Prostate gland (tissue), 2 donors: ENCODE data around the gene VWF.

Source experiments
- POLR2A ChIP-seq: fragments of 450-650 bp; IDR thresholded peaks from one replicate; pipeline ENCODE4 v1.6.1; 2016; ENCODE audit warnings: antibody characterized with exemption, mild to moderate bottlenecking
- POLR2AphosphoS5 ChIP-seq: sonication (generic); formaldehyde crosslinking; IDR thresholded peaks from one replicate; pipeline ENCODE4 v1.6.1; 2017; ENCODE audit warnings: antibody characterized with exemption
- TF ChIP-seq, protein P1 (sequence below), 4 experiments: fragments of 200-600 bp in 2 of 4; fragments of 450-650 bp in 2 of 4; sonication (generic) in 2 of 4; IDR thresholded peaks; 1 replicate in 3 of 4; 2 replicates in 1 of 4; pipeline ENCODE4 v1.5.1; 2016 to 2019; ENCODE audit warnings: antibody characterized with exemption in 4 of 4, mild to moderate bottlenecking in 2 of 4, moderate library complexity in 2 of 4

DNA sequence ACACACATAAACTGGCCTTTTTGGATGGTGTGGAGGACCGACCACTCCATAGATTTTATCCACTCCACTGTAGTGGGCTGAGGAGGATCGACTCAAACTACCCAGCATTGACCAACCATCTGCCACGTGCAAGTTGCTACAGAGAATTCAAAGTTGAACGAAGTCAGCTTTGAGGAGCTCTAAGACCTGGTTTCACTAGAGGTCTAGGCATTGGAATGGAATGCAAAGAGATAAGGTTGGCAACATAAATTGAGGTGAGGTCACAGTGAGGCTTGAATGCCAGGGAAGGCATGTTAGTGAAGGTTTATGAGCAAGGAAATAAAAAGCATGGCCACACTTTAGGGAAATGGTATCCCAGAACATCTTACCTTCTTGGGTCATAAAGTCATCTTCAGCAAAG is 14.5 kb downstream of the VWF start:
- TF ChIP-seq POLR2AphosphoS5, result no peak
- TF ChIP-seq POLR2A, result no peak
- TF ChIP-seq, protein P1, sequence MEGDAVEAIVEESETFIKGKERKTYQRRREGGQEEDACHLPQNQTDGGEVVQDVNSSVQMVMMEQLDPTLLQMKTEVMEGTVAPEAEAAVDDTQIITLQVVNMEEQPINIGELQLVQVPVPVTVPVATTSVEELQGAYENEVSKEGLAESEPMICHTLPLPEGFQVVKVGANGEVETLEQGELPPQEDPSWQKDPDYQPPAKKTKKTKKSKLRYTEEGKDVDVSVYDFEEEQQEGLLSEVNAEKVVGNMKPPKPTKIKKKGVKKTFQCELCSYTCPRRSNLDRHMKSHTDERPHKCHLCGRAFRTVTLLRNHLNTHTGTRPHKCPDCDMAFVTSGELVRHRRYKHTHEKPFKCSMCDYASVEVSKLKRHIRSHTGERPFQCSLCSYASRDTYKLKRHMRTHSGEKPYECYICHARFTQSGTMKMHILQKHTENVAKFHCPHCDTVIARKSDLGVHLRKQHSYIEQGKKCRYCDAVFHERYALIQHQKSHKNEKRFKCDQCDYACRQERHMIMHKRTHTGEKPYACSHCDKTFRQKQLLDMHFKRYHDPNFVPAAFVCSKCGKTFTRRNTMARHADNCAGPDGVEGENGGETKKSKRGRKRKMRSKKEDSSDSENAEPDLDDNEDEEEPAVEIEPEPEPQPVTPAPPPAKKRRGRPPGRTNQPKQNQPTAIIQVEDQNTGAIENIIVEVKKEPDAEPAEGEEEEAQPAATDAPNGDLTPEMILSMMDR (IDR thresholded peaks at IDR 0.05), result no peak
